DMS153 (cell line): Measurements from ENCODE around the gene RASA4.
"Not testable (repeated sequence)": the region's sequence is repeated elsewhere in the genome, so short reads cannot be mapped to it uniquely, and the experiment has no call there.

Experiments
- DNase-seq: peaks from one replicate; lab custom pipeline; 2025; lab: John Stamatoyannopoulos, UW

The RASA4 gene

DNA sequence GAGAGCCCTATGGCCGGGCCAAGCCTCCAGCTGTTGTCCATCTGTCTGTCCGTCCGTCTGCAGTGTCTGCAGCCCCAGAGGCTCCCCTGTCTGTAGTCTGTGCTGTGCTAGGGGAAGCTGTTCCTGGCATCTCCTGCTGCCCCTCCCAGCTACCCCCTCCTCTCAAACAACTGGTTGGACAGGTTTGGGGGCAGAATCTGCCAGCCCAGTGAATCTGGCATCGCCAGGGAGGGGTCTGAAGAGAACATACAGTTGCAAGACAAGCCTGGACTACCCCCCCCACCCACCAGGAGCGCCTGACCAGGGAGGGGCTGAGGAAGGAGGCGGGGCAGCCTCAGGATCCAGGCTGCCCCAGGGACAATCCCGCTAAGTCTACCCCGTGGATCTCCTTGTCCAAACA, 73.0 kb downstream of the RASA4 start, which contains the start of gene UPK3BL2:
UPK3BL2 (minus strand) TSS at position 101 of the 400 bp plus-strand sequence; CDS start at position 41, 60 bp downstream.
- not testable (repeated sequence) for DNase-seq

DNA sequence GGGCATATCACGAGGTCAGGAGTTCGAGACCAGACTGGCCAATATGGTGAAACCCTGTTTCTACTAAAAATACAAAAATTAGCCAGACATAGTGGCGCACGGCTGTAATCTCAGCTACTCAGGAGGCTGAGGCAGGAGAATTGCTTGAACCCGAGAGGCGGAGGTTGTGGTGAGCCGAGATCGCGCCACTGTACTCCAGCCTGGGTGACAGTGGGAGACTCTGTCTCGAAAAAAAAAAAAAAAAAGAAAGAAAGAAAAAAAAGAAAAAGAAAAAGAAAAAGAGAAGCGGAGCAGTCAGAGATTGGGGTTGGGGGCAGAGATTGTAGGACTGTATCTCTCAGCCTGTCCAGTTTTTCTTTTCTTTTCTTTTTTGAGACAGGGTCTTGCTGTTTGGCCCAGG, 73.8 kb downstream of the RASA4 start:
- DNase-seq = not testable (repeated sequence)

DNA sequence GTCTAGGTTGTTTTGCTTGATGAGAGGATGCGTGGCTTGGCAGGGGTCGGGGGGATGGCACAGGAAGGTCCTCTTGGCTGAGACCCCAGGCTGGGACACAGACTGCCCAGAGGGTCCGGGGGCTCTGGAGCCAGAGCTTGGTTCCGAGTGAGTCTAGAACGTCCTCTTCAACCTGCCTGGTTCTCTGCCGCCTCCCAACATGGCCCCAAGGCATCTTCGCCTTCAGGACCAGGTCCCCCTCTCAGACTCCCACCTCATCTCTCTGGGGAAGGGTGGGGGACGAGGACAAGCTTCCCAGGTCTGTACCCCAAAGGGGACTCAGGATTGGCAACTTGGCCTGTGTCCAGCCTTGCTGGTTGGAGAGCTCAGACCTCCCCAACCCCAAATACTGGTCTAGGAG, 74.5 kb downstream of the RASA4 start:
- not testable (repeated sequence) for DNase-seq

DNA sequence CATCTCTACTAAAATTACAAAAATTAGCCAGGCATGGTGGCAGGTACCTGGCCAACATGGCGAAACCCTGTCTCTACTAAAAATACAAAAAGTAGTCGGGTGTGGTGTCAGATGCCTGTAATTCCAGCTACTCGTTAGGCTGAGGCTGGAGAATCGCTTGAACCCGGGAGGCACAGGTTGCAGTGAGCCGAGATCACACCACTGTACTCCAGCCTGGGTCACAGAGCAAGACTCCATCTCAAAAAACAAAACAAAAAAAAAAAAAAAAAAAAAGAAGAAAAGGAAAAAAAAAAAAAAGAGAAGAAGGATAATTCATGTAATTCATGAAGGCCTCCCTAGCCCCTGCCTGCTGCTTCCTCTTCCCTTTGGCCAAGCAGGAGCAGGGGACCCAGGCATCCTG, 76.0 kb downstream of the RASA4 start:
- DNase-seq = not testable (repeated sequence)

DNA sequence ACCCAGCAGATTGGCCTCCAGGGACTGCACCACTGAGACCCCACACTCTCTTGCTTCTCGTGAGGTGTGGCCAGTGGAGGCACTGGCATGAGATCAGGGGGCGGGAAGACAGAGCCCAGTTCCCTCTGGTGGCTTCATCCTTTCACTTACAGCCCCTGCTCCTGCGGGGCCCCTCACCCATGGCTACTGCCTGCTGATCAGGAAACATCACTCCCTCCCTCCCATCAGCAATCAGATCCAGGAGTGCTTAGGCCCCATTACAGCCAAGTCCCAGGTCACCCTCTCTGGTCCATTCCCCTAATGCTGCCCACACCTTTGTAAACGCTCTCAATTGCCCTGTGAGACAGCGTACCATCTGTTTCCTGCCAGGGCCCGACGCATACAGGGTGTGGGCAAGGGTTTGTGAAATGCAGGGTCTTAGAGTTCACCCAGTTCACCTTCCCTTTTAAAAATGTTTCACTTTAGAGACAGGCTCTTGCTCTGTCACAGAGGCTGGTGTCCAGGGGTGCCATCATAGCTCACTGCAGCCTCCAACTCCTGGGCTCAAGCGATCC, 81.4 kb downstream of the RASA4 start:
- DNase-seq = not testable (repeated sequence)

DNA sequence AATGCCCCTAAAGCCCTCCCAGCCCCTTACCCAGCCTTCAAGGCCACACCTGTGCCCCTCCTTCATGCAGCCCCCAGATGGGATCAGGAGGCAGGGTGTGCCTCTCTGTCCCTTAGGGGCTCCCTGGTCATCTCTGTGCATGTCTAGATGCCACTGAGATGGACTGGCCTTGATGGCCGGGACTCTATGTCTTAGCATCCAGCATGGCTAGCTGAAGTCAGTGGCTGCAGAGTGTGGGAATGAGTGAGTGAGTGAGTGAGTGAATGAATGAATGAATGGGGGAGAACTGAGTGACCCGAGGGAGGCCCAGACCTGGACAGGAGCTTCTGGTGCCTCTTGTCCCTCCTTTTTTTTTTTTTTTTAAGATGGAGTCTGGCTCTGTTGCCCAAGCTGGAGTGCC, 84.4 kb downstream of the RASA4 start:
- not testable (repeated sequence) for DNase-seq

DNA sequence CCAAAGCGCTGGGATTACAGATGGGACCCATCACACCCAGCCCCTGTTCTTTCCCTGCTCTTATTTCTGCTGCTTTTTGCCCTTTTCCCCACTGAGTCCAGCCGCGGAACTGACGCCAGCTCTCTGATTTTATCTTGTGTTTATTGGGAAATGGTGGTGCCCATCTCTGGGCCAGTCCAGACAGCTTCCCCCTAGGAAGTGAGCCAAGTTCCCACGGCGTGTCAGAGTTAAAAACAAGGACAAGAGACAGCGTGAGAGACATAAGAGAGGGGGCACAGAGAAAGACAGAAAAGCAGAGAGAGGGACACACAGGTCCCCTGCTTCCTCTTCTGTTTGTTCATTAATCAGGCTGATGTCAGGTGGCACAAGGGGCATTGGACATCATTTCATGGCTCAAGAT, 85.0 kb downstream of the RASA4 start:
- DNase-seq = not testable (repeated sequence)

DNA sequence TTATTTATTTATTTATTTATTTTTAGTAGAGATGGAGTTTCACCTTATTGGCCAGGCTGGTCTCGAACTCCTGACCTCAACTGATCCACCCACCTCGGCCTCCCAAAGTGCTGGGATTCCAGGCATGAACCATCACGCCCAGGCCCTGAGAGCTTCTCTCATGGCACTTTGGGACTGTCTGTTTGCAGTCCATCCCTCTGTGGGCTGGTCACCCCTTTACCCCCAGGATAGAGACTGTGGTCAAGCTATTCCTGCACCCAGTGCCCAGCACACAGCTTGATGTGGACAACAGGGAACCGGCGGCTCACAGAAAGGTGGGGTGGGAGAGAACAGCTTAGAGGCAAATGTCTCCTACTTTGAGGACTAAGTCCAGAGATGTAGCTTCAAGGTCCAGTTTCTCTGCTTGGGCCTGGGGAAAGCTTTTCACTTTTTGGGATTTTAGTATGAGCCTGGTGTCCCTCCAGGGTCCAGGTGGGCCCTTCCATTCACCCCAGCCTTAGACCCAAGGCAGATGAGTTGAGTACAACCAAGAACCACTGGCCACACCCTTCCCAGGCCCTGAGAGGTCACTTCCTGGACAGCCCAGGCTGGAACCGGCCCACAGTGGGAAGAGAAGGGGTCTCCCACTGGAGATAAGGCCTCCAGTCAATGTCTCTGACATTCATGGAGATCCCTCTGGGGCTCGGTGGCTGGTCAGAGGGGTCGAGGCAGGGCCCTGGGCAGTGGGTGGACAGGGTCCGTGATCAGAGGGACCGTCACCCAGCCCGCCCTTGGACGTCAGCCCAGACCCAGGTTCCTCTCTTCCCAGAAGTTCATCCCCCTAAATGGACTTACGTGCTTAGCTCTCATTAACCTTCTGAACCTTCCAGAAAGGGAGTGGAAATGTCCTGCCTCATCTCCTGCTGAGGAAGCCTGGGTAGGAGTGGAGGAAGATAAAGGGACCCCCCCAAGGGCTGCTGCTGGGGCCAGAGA, 88.4 kb downstream of the RASA4 start:
- not testable (repeated sequence) for DNase-seq

DNA sequence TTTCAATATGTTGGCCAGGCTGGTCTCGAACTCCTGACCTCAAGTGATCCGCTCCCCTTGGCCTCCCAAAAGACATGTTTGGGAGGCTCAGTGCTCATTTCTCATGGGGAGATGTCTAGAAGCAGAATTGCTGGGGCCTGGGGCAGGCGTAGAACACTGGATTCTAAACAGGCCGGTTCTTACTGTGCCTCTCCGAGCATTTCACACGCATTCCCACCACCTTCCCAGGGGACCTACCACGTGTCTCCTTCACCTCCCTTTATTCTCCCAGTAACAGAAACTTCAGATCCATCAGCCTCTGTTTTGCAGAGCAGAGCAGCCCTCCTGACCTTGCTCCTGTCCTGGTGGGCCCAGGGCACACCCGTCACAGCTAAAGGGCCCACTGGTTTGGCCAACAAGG, 89.4 kb downstream of the RASA4 start:
- not testable (repeated sequence) for DNase-seq

DNA sequence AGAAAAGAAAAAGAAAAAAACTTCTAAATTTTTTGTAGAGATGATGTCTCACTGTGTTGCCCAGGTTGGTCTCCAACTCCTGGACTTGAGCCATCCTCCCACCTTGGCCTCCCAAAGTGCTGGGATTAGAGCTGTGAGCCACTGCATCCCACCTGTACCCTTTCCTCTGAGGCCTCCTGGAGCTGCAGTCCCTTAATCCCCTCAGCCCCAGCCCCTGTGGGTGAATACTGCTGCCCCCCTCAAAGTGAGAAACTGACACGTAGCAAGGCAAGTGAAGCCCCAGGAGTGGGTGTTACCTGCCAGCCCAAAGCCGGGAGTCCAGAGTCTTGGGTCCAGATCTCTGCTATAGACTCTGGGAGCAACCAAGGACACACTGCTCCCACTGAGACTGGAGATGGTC, 91.8 kb downstream of the RASA4 start:
- not testable (repeated sequence) for DNase-seq
